Endodermal cell (in vitro differentiated cells): ENCODE measurements around the gene PLCG2. TPM values are rescaled to one million over a fixed set of nuclear protein-coding genes. Genes with fewer than 3 reads are reported as not detected.
A peak's percentile ranks its signal among the peaks of the same experiment; 100 is the strongest.

Experiments used
- DNase-seq: peaks from one replicate; pipeline ENCODE4 v3.0.0-alpha.2; 2017
- H3K27ac ChIP-seq: 2 replicates; pipeline ENCODE4 v1.5.1; 2013; ENCODE audit warnings: mild to moderate bottlenecking, low read depth, low read length, moderate library complexity
- H3K27me3 ChIP-seq: 2 replicates; pipeline ENCODE4 v1.6.1; 2013; ENCODE audit warnings: mild to moderate bottlenecking, low read length, moderate library complexity; ENCODE audit not compliant: insufficient read depth, control insufficient read depth, poor library complexity, severe bottlenecking
- H3K36me3 ChIP-seq: 2 replicates; pipeline ENCODE4 v1.7.0; 2013; ENCODE audit warnings: mild to moderate bottlenecking, low read length, moderate library complexity; ENCODE audit not compliant: control insufficient read depth, insufficient read depth
- H3K4me1 ChIP-seq: one replicate; pipeline ENCODE4 v1.7.0; 2013; ENCODE audit warnings: low read length; ENCODE audit not compliant: control insufficient read depth, insufficient read depth
- H3K4me3 ChIP-seq: 2 replicates; pipeline ENCODE4 v1.5.1; 2013; ENCODE audit warnings: mild to moderate bottlenecking, low read length, moderate library complexity
- H3K9ac ChIP-seq: 2 replicates; pipeline ENCODE4 v1.6.1; 2013; ENCODE audit warnings: mild to moderate bottlenecking, low read length, moderate library complexity; ENCODE audit not compliant: poor library complexity, severe bottlenecking; ENCODE audit errors: extremely low read depth
- H3K9me3 ChIP-seq: 2 replicates; pipeline ENCODE4 v1.6.1; 2013; ENCODE audit warnings: mild to moderate bottlenecking, low read length, moderate library complexity; ENCODE audit not compliant: control insufficient read depth
- H3K27ac Mint-ChIP-seq: 2 replicates; pipeline ENCODE4 v1.8.0; 2020; ENCODE audit warnings: mixed read lengths
- H3K27me3 Mint-ChIP-seq: 2 replicates; pipeline ENCODE4 v1.8.0; 2021; ENCODE audit warnings: mild to moderate bottlenecking, mixed read lengths; ENCODE audit not compliant: insufficient read depth
- H3K36me3 Mint-ChIP-seq: 2 replicates; pipeline ENCODE4 v1.8.0; 2020; ENCODE audit warnings: low read depth, mixed read lengths
- H3K4me1 Mint-ChIP-seq: 2 replicates; pipeline ENCODE4 v1.8.0; 2020; ENCODE audit warnings: mixed read lengths
- H3K4me3 Mint-ChIP-seq: 2 replicates; pipeline ENCODE4 v1.8.0; 2020; ENCODE audit warnings: mild to moderate bottlenecking, moderate library complexity, mixed read lengths
- H3K9me3 Mint-ChIP-seq: 2 replicates; pipeline ENCODE4 v1.8.0; 2020; ENCODE audit warnings: mild to moderate bottlenecking, mixed read lengths
- CTCF ChIP-seq: fragments of 200-600 bp; sonication (generic); conservative IDR thresholded peaks from 2 replicates; pipeline ENCODE4 v1.5.0; 2021; ENCODE audit warnings: antibody characterized with exemption, mild to moderate bottlenecking
- WGBS, 2 experiments: methylation state at CpG; one replicate each; pipeline versions ENCODE4 v1.1.5 to v1.1.7; 2013; ENCODE audit warnings: missing lambda C conversion rate in 2 of 2, mixed read lengths in 1 of 2; ENCODE audit not compliant: insufficient coverage in 1 of 2, insufficient read length in 1 of 2; 5-methylcytosine and 5-hydroxymethylcytosine counted together
- total RNA-seq, 2 donors: library from RNA; stranded (reverse); fragmentation: NEBNext Ultra II Directional in 1 of 2; extraction: Animal tissue kit (Norgen Biotek cat#: 25700) in 1 of 2; gene quantifications; 2 replicates in 1 of 2; 3 replicates in 1 of 2; pipeline ENCODE4 v1.2.1, GENCODE V29; 2021

PLCG2 gene
- total RNA-seq, 2 donors from 2014 or later = 34.7 to 48.4 TPM

GRCh38 chr16:81899601-81900000, 120.5 kb downstream of the PLCG2 start:
- H3K36me3 ChIP-seq = peaks cover 27% of the 10 kb centered on the region
- peaks cover 4% of the 10 kb centered on the region for H3K9me3 ChIP-seq
- H3K4me3 ChIP-seq = no peak overlapping the region
- H3K4me1 ChIP-seq = no peaks in the 10 kb centered on the region
- H3K27me3 ChIP-seq = no peaks in the 10 kb centered on the region
- H3K9me3 Mint-ChIP-seq = peaks cover 6% of the 10 kb centered on the region
- H3K9ac ChIP-seq = no peak overlapping the region
- no peaks in the 10 kb centered on the region for H3K27me3 Mint-ChIP-seq
- no peak overlapping the region for H3K27ac Mint-ChIP-seq
- H3K27ac ChIP-seq = no peak overlapping the region
- H3K36me3 Mint-ChIP-seq = peaks cover 66% of the 10 kb centered on the region
- no peak overlapping the region for H3K4me3 Mint-ChIP-seq
- 93 to 94% methylated on average over 6 of the region's 6 CpGs for WGBS, 2 experiments
- H3K4me1 Mint-ChIP-seq = no peaks in the 10 kb centered on the region
- no peak for TF ChIP-seq CTCF
- DNase-seq = no peak

- Histone ChIP-seq H3K27ac (no peak overlapping the region), H3K4me3 (no peak overlapping the region), H3K4me1 (no peaks in the 10 kb centered on the region), H3K27me3 (no peaks in the 10 kb centered on the region), H3K36me3 (peaks cover 24% of the 10 kb centered on the region), H3K9ac (no peak overlapping the region), H3K9me3 (peaks cover 4% of the 10 kb centered on the region)
- no peak for DNase-seq
- H3K27me3 Mint-ChIP-seq = no peaks in the 10 kb centered on the region
- 98 to 100% methylated on average over 3 of the region's 3 CpGs for WGBS, 2 experiments
- peak; percentile 42 for TF ChIP-seq CTCF
- H3K36me3 Mint-ChIP-seq = peaks cover 66% of the 10 kb centered on the region
- no peak overlapping the region for H3K4me3 Mint-ChIP-seq
- H3K9me3 Mint-ChIP-seq = peaks cover 6% of the 10 kb centered on the region
- H3K27ac Mint-ChIP-seq = no peak overlapping the region
- H3K4me1 Mint-ChIP-seq = no peaks in the 10 kb centered on the region
Measured at GRCh38 chr16:81900014-81900413, 120.9 kb downstream of the PLCG2 start.

- H3K4me3 Mint-ChIP-seq = no peak overlapping the region
- DNase-seq = no peak
Measured at GRCh38 chr16:81900456-81900855, 121.4 kb downstream of the PLCG2 start.

More at GRCh38 chr16:81900456-81900855, 121.4 kb downstream of the PLCG2 start:
- H3K36me3 Mint-ChIP-seq = peaks cover 66% of the 10 kb centered on the region
- no peak overlapping the region for H3K27ac ChIP-seq
- no peaks in the 10 kb centered on the region for H3K27me3 Mint-ChIP-seq
- no peaks in the 10 kb centered on the region for H3K27me3 ChIP-seq
- H3K36me3 ChIP-seq = peaks cover 22% of the 10 kb centered on the region
- no peak overlapping the region for H3K9ac ChIP-seq
- H3K4me3 ChIP-seq = no peak overlapping the region
- peaks cover 4% of the 10 kb centered on the region for H3K9me3 ChIP-seq
- H3K9me3 Mint-ChIP-seq = peaks cover 6% of the 10 kb centered on the region
- H3K4me1 ChIP-seq = no peaks in the 10 kb centered on the region
- no peak for TF ChIP-seq CTCF
- no peaks in the 10 kb centered on the region for H3K4me1 Mint-ChIP-seq
- 95 to 97% methylated on average over 9 to 17 of the region's 17 CpGs for WGBS, 2 experiments
- H3K27ac Mint-ChIP-seq = no peak overlapping the region
